Lower leg skin (tissue), 4 donors: ENCODE data around the gene TPO. TPM values are rescaled to one million over a fixed set of nuclear protein-coding genes. Genes with fewer than 3 reads are reported as not detected.
A peak's percentile ranks its signal among the peaks of the same experiment; 100 is the strongest.

Source experiments
- DNase-seq, 2 donors: peaks; one replicate each; pipeline ENCODE4 v3.0.0-alpha.2; 2019; ENCODE audit warnings: low spot score in 2 of 2
- H3K4me3 ChIP-seq: fragments of 200-600 bp; sonication (generic); 2 replicates; pipeline ENCODE4 v1.5.1; 2017; ENCODE audit warnings: mild to moderate bottlenecking, low read depth; ENCODE audit not compliant: poor library complexity, severe bottlenecking
- POLR2A ChIP-seq, 2 donors: fragments of 450-650 bp; IDR thresholded peaks; one replicate each; pipeline ENCODE4 v1.6.1; 2016 to 2017; ENCODE audit warnings: antibody characterized with exemption in 2 of 2, mild to moderate bottlenecking in 1 of 2, moderate library complexity in 1 of 2
- WGBS, 2 donors: methylation state at CpG; one replicate each; pipeline ENCODE4 v1.1.5; 2018; 5-methylcytosine and 5-hydroxymethylcytosine counted together
- intact Hi-C: fragments of 100-400 bp; cut with DNase I; formaldehyde crosslinking; loops from one replicate; pipeline ENCODE4 v1.15.0; 2023; ENCODE audit warnings: low total_unique reads
- total RNA-seq, 4 donors: library from RNA; depleted of rRNA; stranded (reverse); fragments of >200 nt; gene quantifications; one replicate each; pipeline ENCODE4 v1.1.0, GENCODE V29; 2016
- TF ChIP-seq, protein P1 (sequence below), 3 donors: fragments of 450-650 bp; IDR thresholded peaks; one replicate each; pipeline ENCODE4 v1.5.1; 2016; ENCODE audit warnings: antibody characterized with exemption in 3 of 3, mild to moderate bottlenecking in 3 of 3, moderate library complexity in 2 of 3

The TPO gene
- total RNA-seq, 4 donors from 2014 or later: 0.64 to 5.9 (median 2.2) TPM

DNA sequence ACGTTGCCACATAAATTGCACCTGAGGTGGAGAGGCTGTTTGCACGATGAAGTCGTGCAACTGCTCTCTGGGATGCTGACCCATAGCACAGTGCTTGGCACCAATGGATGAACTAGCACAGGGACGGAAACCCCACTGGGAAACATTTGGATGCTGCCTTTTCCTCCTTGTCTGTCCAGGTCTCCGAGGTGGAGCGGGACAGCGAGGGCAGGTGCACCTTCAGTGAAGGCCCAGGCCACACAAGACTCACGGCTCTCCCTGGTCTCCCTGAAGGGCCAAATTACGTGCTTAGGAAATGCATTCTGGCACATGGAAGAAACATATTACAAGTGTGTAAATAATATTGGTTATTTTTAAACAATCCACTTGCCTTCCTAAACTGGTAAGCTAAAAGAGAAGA, 70.3 kb downstream of the TPO start:
- no peak for TF ChIP-seq POLR2A (IDR thresholded peaks at IDR 0.05)
- TF ChIP-seq, protein P1, sequence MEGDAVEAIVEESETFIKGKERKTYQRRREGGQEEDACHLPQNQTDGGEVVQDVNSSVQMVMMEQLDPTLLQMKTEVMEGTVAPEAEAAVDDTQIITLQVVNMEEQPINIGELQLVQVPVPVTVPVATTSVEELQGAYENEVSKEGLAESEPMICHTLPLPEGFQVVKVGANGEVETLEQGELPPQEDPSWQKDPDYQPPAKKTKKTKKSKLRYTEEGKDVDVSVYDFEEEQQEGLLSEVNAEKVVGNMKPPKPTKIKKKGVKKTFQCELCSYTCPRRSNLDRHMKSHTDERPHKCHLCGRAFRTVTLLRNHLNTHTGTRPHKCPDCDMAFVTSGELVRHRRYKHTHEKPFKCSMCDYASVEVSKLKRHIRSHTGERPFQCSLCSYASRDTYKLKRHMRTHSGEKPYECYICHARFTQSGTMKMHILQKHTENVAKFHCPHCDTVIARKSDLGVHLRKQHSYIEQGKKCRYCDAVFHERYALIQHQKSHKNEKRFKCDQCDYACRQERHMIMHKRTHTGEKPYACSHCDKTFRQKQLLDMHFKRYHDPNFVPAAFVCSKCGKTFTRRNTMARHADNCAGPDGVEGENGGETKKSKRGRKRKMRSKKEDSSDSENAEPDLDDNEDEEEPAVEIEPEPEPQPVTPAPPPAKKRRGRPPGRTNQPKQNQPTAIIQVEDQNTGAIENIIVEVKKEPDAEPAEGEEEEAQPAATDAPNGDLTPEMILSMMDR (IDR thresholded peaks at IDR 0.05): no peak
- intact Hi-C loops: no loop called here
- 92% methylated on average over 9 of the region's 9 CpGs for WGBS, 2 donors
- DNase-seq: peak in 1 of 2 donors; percentile 68
- no peak overlapping the region for H3K4me3 ChIP-seq

DNA sequence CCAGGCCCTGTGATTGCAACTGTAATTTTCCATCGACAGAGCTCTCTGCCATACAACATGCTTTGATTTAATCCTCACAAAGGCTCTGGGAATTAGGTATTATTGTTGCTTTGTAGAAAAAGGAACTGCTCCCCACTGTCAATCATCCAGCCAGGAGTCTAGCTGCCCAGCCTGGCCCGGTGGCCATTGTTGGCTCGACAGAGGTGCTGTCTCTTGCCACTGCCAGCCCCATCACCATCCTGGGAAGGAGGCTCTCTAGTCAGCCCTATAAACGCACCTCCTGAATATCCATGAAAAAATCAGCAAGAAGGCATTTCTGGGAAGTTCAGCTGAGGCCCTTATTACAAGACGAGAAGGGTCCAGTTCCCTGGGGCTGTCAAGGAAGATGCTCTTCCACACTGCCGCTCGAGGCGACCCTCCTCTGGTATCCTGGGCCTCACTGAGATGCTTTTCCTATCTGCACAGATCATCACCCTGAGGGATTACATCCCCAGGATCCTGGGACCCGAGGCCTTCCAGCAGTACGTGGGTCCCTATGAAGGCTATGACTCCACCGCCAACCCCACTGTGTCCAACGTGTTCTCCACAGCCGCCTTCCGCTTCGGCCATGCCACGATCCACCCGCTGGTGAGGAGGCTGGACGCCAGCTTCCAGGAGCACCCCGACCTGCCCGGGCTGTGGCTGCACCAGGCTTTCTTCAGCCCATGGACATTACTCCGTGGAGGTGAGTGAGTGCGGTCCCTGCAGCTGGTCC, 71.0 kb downstream of the TPO start:
- WGBS, 2 donors: 93% methylated on average over 22 of the region's 22 CpGs
- peak in 1 of 2 donors; percentile 80 for DNase-seq
- no peak for TF ChIP-seq POLR2A (IDR thresholded peaks at IDR 0.05)
- TF ChIP-seq, protein P1 (IDR thresholded peaks at IDR 0.05): no peak
- intact Hi-C loops: no loop called here
- H3K4me3 ChIP-seq: no peak overlapping the region

DNA sequence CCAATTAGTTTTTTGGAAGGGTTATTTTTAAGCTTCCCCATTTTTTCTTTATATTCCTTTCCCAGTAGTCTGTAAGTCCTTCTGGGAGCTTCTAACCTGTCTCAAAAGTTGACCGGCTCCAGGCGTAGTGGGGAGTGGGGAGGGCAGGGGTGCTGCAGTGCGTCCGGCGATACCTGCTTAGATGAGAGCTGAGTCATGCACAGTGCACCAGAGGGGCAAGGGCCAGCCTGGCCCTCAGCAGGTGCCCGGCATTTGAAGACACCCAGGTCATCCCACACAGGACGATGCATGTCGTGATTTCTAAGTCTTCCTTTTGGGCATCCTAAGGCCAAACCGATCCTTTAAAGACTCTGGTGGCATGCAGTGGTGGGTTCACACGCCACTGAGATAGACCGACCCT, 73.4 kb downstream of the TPO start:
- WGBS, 2 donors: 93 to 97% methylated on average over 11 of the region's 11 CpGs
- DNase-seq: peak in 1 of 2 donors; percentile 43
- intact Hi-C loops: no loop called here
- TF ChIP-seq, protein P1 (IDR thresholded peaks at IDR 0.05): no peak
- no peak for TF ChIP-seq POLR2A (IDR thresholded peaks at IDR 0.05)
- H3K4me3 ChIP-seq: no peak overlapping the region

DNA sequence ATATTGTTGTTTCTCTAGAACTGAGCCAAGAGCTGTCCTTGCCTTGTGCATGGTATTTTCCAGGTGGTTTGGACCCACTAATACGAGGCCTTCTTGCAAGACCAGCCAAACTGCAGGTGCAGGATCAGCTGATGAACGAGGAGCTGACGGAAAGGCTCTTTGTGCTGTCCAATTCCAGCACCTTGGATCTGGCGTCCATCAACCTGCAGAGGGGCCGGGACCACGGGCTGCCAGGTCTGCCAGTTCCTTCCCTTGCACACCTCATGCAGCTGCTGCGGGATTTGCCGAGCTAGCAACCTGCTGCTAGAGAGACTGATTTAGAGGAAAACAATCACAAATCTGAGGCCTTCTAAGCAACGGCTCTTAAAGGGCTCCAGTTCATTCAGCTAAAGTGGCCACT, 74.5 kb downstream of the TPO start:
- DNase-seq: peak in 1 of 2 donors; percentile 65
- TF ChIP-seq POLR2A (IDR thresholded peaks at IDR 0.05): no peak
- TF ChIP-seq, protein P1 (IDR thresholded peaks at IDR 0.05): no peak

DNA sequence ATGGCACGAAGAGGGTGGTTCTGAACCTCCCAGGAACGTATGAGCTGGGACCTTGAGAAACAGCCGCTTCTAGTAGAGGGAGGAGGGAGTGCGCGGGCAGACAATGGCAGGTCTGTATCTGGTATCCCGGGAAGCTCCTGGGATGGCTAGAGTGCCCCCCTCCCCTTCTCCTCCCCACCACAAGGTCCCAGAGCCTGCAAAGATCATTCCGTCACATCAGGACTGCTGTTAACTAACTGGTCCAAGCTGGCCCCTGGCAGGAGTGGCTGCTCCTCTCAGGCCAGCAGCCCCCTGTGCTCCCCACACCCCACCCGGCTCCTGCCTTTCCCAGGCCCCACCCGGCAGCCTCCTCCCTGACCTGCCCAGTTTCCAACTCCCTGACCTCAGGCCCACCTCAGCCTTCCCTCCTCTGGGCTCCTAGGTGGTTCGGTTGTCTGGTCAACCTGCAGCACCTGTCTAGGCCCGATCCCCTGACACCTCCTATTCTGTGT, 75.0 kb downstream of the TPO start:
- TF ChIP-seq POLR2A (IDR thresholded peaks at IDR 0.05): no peak
- TF ChIP-seq, protein P1 (IDR thresholded peaks at IDR 0.05): no peak
- H3K4me3 ChIP-seq: no peak overlapping the region
- DNase-seq: peak in 1 of 2 donors; percentile 82
- intact Hi-C loops: no loop called here
- 83% methylated on average over 11 of the region's 11 CpGs for WGBS, 2 donors

More for the DNA sequence above, 74.5 kb downstream of the TPO start:
- H3K4me3 ChIP-seq: no peak overlapping the region
- WGBS, 2 donors: 89% methylated on average over 9 of the region's 9 CpGs
- intact Hi-C loops: no loop called here
